GM19099 (cell line): ENCODE results near the gene NFIC.

Experiments used
- POLR2A ChIP-seq: IDR thresholded peaks from 3 replicates; pipeline ENCODE4 v1.6.1; 2011; ENCODE audit warnings: low read depth; ENCODE audit not compliant: insufficient read length; ENCODE audit errors: extremely low read depth

Gene NFIC

DNA sequence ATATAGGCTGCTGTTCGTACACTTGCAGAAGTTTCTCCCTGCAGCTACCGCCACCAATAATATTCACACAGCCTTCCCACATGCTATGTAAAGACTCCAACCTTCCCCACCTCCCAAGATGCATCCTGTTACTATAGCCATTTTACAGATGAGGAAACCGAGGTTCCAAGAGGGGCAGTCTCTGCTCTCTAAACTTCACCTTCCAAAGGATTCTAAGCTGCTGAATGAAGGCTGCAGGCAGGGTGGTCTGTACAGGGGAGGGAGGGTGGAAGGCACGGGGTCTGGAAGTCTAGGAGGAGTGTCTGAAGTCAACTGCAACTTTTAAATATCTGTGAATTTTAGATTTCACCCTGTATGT is 1.9 kb upstream of the NFIC start:
- no peak for TF ChIP-seq POLR2A

DNA sequence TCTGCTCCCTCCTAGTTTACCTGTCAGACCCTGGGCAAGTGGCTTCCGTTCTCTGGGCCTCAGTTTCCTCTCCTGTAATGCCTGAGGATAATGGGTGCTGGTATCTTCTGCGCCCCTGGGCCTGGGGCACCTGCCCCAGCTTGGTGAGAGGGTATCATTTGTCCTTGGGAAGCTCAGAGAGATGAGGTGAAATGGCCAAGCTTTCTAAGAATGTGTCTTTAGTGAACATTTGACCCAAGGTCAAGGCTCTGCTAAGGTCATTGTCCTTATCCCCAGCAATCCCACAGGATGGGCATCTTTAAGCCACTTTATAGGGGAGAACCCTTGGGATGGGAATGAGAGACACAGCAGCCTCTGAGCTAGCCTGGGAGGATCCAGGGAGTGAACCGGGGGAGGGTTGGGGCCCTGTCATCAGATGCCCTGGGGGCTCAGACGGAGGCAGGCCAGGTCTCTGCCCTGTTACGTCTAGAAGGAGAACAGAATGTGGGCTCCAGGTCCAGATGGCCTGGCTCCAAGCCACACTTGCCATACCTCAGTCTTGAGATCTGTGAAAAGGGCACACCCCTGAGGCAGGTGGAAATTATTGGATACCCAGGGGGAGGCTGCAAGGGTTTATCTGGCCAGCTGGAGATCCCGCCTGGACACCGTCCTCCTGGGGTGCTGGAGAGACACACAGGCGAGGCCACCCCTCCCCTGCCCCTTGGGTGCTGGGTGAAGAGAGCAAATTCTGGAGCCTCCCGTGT is 1.1 kb upstream of the NFIC start:
- no peak for TF ChIP-seq POLR2A

DNA sequence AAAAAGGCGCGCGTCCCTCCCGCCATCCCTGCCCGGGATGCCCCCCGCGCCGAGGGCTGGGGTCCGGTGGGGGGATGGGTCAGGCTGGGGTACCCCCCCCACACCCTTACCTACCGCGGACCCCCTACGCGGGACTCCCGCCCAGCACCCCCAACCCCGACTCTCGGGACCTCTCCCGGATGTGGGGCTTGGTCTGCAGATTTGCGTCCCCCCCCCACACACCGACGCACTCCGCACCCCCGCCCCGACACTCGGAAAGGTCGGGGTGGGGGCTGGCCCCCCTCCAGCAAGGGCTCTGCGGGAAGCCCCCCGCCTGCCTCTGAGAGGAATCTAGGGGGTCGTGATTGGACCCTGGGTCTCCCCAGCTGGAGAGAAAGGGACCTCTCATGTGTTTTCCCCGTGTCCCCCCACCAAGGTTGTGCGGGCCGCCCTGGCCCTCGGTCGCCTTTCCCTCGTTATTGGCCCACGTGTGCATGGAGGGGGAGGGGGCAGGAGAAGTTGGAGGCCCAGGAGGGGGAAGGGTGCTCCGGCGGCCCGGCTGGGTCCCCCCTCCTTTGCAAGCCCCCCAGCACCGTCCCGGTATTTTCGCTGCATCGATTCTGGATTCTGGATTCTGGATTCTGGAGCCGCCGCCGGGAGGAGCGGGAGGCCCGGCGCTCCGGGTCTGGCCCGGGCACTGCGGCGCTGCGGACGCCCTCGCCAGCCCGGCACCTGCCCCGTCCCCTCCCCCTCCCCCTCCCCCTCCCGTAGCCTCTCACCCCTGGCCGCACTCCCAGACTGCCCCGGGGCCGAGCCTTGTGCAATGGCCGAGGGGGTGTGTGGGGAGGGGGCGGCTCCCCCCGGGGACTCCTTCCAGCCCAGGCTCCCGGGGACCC is 607 bp downstream of the NFIC start:
- no peak for TF ChIP-seq POLR2A

DNA sequence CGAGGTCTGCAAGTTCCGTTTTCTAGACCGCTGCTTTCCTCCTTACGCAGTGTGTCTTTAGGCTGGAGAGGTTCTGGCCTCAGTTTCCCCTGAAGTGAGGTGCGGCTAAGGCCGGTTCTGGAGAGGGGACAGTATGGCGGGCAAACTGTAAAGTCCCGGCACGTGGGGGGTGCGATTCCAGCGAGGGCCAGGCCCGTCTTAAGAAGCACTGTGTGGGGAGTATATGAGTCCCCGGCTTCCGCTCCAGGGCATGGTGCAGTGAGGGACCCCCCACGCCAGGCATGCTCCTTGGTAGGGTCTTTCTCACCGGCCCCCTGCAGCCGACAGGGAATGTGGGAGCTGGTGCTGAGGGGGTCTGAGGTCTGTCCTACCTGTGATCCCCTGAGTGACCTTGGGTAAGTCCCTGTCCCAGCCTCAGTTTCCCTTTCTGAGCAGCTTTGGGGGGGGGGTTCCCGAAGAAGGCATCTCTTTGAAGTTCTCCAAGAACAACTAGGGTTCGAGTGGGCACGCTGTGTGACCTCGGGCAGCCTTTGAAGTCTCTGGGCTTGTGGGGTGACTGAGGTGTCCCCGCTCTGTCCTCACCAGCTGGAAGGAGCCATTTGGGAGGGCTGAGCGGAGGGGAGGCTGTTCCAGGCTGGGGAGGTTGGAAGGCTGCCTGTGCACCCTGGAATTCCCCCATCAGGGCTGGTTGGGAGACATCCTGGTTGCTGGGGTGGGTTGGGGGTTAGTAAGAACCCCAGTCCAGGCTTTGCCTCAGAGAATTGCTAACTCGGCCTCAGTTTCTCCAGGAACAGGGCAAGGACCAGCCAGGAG is 1.5 kb downstream of the NFIC start:
- TF ChIP-seq POLR2A, result no peak

DNA sequence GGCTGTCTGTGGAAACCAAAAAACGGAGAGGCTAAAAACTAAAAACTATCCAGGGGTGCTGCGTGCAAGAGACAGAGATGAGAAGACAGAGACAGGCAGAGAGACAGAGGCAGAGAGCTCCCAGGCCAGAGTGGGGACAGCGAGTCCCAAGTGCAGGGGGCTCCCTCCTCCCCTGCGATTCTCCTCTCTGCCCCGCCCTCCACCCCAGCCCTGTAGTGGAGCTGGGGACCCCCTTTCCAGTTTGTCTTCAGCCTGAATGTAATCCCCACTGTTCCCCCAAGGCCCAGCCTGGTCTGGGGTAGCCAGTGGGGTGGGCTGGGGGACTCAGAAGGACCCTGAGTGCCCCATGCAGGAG is 2.0 kb downstream of the NFIC start:
- no peak for TF ChIP-seq POLR2A

DNA sequence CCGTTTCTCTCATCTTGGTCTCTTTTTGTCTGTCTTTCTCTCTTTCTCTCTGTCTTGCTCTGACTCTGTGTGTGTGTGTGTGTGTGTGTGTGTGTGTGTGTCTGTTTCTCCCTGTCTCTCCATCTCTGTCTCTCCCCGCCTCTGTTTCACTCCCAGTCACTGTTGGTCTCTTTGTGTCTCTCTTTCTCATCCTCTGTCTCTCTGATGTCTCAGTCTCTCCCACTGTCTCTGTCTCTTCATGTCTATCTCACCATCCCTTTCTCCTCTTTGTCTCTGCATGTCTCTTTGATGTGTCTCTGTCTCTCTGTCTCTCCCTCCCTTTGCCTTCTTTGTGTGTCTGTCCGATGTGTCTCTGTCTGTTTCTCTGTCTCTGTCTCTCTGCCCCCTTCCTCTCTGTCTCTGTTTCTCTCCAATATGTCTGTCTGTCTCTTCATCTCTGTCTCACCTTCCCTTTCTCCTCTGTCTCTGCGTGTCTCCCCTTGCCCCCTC is 2.5 kb downstream of the NFIC start:
- no peak for TF ChIP-seq POLR2A

DNA sequence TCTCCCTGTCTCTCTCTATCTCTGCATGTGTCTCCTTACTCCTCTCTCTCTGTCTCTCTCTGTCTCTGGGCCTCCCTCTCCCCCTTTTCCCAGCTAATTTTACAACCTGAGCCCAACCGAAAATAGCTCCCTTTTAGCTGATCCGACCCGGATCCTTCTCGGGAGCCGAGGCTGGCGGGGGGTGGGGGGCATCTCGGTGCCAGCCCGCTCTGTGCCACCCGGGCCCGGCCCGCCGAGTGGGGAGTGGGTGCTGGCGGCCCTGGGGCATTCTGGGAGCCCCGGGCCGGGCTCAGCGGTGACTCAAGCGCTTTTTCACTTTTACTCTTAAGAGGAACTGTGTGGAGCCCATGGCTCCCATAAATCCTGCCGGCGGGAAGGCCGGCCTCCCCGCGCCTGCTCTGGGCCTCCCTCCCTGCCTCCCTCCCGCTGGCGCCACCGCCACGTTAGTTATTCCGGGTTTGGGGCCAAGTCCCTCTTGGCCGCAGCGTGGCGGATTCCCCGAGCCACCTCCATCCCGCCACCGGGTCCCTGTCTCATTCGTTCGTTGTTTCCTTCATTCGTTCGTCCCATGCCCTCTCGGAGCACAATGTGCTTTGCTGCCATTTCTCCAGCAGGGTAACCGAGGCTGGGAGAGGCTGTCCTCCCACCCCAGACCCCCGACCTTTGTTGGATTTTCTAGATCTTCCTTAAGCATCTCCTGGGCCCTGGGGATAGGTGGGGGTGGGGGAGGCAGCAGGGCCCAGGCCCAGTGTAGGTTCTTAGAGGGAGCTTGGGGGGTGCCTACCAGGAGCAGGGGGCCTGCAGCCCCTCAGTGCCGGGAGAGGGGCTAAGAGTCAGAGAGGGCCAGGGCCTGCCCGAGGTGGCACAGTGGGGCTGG is 3.2 kb downstream of the NFIC start:
- no peak for TF ChIP-seq POLR2A

DNA sequence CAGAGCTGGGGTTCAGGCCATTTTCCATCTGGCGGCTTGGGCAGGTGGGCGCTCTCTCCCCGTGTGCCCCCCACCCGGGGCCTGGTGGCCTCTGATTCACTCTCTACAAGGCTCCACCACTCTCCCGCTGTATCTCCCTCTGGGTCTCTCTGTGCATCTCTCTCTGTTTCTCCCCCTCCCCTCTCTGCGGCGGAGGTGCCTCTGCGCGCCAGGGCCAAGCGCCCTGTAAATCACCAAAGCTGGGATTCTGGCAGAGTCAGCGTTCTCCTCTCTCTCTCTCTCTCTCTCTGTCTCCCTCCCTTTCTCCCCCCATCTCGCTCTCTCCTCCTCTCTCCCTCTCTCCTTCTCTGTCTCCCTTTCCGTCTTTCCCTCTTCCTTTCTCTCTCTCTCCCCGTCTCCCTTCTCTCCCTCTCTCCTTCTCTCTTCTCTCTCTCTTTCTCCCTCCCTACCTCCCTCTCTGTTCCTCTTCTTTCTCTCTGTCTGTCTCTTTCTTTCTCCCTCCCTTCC is 3.9 kb downstream of the NFIC start:
- TF ChIP-seq POLR2A, result no peak

DNA sequence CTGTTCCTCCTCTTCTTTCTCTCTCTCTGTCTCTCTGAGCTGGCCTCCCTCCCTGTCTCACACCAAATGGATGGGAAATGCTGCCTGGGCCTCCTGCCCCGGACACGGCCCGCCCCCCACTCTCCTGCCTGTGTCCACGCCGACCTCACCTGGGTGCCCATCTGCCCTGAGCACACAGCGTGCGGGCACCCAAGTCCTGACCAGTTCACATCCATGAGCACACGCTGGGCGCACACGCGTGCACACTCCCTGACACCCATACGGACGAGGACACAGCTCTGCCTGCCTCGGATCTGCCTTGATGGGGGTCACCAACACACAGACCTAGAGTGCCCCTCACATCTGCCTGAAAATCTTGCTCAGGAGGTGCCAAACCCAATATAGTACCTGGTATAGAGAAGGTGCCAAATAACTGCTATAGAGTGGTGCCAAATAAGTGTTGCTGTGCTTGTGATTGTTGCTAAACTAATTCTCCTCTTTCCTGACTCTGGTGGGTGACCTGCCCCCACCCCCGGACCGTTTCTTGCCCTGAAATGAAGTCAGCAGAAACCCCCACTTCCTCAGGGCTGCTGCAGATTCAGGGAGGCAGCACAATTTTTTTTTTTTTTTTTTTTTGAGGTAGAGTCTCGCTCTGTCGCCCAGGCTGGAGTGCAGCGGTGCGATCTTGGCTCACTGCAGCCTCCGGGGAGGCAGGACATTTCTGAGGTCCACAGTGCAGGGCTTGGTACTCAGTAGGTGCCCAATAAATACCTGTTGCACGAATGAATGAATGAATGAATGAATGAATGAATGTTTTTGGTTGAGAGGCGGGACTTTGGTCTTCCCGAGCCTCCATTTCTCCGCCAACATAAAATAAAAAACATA is 4.6 kb downstream of the NFIC start:
- TF ChIP-seq POLR2A, result no peak

DNA sequence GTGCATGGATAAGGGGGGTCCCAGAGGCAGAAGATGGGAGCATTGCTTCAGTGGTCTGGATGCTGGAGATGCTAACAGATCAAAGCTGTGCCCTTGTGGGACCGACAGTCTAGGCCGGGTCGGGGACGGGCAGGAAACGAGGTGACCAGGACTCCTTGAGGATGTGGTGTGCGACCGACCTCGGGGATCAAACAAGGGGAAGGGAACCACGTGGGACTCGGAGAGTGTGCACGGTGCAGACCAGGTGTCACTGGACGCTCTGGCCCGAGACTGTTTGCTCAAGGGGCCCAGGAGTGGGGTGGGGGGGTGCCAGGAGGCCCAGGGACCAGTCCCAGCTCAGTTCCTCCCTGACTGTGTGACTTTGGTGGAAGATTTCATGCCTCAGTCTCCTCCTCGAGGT is 6.0 kb downstream of the NFIC start:
- TF ChIP-seq POLR2A, result no peak

DNA sequence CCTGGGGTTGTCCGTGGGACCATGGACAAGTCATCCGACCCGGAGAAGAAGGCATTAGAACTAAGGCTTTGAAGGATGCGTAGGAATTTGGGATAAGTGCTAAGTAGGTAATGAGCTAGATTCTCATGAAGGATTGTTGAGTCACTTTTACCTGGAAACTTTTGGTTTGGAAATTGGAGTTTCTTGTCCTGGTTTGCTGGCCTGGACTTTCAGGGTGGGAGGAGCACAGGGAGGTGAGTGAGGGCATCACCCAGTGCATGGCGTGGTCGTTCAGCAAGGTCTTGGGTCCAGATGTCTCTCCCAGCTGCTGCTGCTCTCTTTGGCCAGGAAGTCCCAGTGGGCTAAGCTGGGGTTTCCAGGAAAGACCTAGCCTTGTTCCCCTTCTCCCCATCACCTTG is 7.6 kb downstream of the NFIC start:
- TF ChIP-seq POLR2A, result no peak

DNA sequence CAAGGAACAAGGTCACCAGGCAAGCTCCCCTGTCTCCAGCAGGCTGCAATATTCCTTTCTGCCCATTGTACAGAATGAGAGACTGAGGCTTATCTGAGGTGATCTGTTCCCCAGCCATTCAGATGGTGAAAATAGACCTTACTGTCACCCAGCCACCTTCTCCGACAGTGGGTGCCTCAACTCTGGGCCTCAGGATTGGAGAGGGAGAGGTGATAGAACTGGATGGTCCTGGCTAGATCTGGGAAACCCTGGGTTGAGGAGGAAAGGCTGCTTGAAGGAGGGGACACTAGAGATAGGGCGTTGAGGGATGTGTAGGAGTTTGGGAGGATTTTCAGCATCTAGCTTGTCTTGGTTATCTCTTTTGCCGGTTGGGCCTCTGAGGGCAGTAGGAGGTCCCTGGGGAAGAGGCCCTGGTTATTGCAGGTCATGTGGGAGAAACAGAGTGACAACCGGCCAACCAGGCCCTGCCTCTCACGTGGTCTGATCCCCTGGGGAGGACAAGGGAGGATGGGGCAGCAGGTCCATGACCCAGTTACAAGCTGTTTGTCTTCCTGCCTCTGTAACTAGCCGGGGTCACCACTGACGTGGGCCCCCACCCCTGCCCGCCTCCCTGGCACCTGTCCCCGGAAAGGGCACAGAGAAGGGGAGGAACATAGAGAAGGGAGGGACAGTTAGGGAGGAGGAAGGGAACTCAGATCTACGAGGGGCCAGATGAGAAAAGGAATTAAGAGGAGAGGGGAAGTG is 8.2 kb downstream of the NFIC start:
- no peak for TF ChIP-seq POLR2A
